Cardiac muscle cell (in vitro differentiated cells and primary cell): ENCODE measurements around the gene RNF223. TPM values are rescaled to one million over a fixed set of nuclear protein-coding genes. Genes with fewer than 3 reads are reported as not detected.

Experiments used
- DNase-seq, 2 donors: peaks; one replicate each; pipeline versions ENCODE4 v3.0.0 to v3.0.0-alpha.2; 2010 to 2017; ENCODE audit warnings: low read depth in 1 of 2, low spot score in 1 of 2
- H3K27ac ChIP-seq: fragments of 200-600 bp; sonication (generic); 2 replicates; pipeline ENCODE4 v1.5.1; 2016
- H3K27me3 ChIP-seq: fragments of 200-600 bp; sonication (generic); 2 replicates; pipeline ENCODE4 v1.6.0; 2016; ENCODE audit warnings: control low read depth
- H3K36me3 ChIP-seq: fragments of 200-600 bp; sonication (generic); 2 replicates; pipeline ENCODE4 v1.5.1; 2016; ENCODE audit warnings: control low read depth
- H3K4me1 ChIP-seq: fragments of 200-600 bp; sonication (generic); 2 replicates; pipeline ENCODE4 v1.8.1; 2017; ENCODE audit warnings: low read depth, mild to moderate bottlenecking, mixed run types
- H3K4me3 ChIP-seq: fragments of 200-600 bp; sonication (generic); 2 replicates; pipeline ENCODE4 v1.5.1; 2016; ENCODE audit warnings: mild to moderate bottlenecking
- H3K9me3 ChIP-seq: fragments of 200-600 bp; sonication (generic); 2 replicates; pipeline ENCODE4 v1.5.1; 2017; ENCODE audit warnings: low read depth, mild to moderate bottlenecking, control low read depth
- polyA plus RNA-seq: library from polyadenylated mRNA; unstranded; fragments of >200 nt; fragmentation: Nextera tagmentation; extraction: Ambion mirVana; gene quantifications from 2 replicates; pipeline ENCODE4 v1.2.1, GENCODE V29; 2016
- total RNA-seq: library from RNA; depleted of rRNA; stranded (reverse); fragments of >200 nt; gene quantifications from 2 replicates; pipeline ENCODE4 v1.2.3, GENCODE V29; 2016
- TF ChIP-seq, protein P1 (sequence below): IDR thresholded peaks from 2 replicates; pipeline ENCODE4 v1.5.1; 2012; ENCODE audit warnings: low read depth, mild to moderate bottlenecking, low read length

RNF223 gene
- total and polyA plus RNA-seq, 2 experiments from 2014 or later, result 0.33 TPM; not detected in 1

DNA sequence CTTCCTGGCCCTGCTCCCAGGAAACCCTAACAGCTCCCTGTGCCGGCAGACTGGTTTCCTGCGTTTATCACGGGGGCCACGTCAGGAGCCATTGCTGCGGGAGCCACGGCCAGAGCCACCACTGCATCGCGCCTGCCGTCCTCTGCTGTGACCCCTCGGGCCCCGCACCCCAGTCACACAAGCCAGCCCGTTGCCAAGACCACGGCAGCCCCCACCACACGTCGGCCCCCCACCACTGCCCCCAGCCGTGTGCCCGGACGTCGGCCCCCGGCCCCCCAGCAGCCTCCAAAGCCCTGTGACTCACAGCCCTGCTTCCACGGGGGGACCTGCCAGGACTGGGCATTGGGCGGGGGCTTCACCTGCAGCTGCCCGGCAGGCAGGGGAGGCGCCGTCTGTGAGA, 26.1 kb downstream of the RNF223 start:
- TF ChIP-seq, protein P1, sequence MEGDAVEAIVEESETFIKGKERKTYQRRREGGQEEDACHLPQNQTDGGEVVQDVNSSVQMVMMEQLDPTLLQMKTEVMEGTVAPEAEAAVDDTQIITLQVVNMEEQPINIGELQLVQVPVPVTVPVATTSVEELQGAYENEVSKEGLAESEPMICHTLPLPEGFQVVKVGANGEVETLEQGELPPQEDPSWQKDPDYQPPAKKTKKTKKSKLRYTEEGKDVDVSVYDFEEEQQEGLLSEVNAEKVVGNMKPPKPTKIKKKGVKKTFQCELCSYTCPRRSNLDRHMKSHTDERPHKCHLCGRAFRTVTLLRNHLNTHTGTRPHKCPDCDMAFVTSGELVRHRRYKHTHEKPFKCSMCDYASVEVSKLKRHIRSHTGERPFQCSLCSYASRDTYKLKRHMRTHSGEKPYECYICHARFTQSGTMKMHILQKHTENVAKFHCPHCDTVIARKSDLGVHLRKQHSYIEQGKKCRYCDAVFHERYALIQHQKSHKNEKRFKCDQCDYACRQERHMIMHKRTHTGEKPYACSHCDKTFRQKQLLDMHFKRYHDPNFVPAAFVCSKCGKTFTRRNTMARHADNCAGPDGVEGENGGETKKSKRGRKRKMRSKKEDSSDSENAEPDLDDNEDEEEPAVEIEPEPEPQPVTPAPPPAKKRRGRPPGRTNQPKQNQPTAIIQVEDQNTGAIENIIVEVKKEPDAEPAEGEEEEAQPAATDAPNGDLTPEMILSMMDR, result no peak
- Histone ChIP-seq H3K27ac (no peak overlapping the region), H3K4me3 (no peak overlapping the region), H3K4me1 (no peaks in the 10 kb centered on the region), H3K27me3 (no peaks in the 10 kb centered on the region), H3K36me3 (peaks cover 15% of the 10 kb centered on the region), H3K9me3 (no peaks in the 10 kb centered on the region)
- DNase-seq, result no peak

DNA sequence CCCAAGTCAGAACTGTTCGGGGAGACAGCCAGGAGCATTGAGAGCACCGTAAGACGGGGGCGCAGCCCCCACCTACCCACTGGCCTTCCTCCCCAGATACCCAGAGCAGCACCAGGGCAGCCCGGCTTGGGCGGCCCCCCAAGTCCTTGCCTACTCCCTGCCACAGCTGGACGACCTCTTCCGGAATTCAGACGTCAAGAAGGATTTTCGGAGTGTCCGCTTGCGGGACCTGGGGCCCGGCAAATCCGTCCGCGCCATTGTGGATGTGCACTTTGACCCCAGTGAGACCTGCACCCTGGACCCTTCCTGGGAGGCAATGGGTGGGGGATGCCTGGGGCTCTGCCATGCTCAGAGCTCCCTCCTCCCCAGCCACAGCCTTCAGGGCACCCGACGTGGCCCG, 26.7 kb downstream of the RNF223 start:
- H3K27ac ChIP-seq, result no peak overlapping the region
- peaks cover 15% of the 10 kb centered on the region for H3K36me3 ChIP-seq
- no peaks in the 10 kb centered on the region for H3K27me3 ChIP-seq
- TF ChIP-seq, protein P1, result no peak
- DNase-seq, result no peak
- H3K4me3 ChIP-seq, result no peak overlapping the region
- H3K4me1 ChIP-seq, result no peaks in the 10 kb centered on the region
- no peaks in the 10 kb centered on the region for H3K9me3 ChIP-seq

DNA sequence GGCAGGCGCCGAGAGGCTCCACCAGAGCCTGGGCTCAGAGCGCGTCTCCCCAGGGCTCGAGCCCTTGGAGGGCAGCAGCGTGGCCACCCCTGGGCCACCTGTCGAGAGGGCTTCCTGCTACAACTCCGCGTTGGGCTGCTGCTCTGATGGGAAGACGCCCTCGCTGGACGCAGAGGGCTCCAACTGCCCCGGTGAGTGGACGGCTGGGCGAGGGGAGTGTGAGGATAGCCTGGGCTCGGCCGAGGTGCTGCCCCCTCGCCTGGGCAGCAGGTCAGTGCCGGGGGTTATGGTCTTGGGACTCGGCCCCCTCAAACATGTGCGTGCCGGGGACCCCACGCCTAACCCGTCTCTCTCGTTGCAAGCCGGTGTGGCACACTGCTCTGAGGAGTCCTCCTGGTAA, 27.3 kb downstream of the RNF223 start:
- no peak overlapping the region for H3K27ac ChIP-seq
- H3K4me1 ChIP-seq, result no peaks in the 10 kb centered on the region
- no peak overlapping the region for H3K4me3 ChIP-seq
- TF ChIP-seq, protein P1, result no peak
- H3K9me3 ChIP-seq, result no peaks in the 10 kb centered on the region
- no peak for DNase-seq
- no peaks in the 10 kb centered on the region for H3K27me3 ChIP-seq
- H3K36me3 ChIP-seq, result peaks cover 15% of the 10 kb centered on the region

DNA sequence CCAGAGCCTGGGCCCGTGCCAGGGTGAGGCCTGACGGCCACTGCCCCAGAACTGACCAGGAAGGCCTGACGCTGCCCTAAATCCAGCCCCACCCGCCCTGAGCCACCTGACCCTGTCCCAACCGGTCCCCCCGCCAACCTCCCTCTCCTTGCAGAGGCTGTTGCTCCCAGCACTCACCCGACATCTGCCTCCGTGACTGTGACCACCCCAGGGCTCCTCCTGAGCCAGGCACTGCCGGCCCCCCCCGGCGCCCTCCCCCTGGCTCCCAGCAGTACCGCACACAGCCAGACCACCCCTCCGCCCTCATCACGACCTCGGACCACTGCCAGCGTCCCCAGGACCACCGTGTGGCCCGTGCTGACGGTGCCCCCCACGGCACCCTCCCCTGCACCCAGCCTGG, 27.9 kb downstream of the RNF223 start:
- no peak for DNase-seq
- H3K27me3 ChIP-seq, result no peaks in the 10 kb centered on the region
- TF ChIP-seq, protein P1, result no peak
- no peak overlapping the region for H3K27ac ChIP-seq
- peaks cover 15% of the 10 kb centered on the region for H3K36me3 ChIP-seq
- no peaks in the 10 kb centered on the region for H3K9me3 ChIP-seq
- no peak overlapping the region for H3K4me3 ChIP-seq
- no peaks in the 10 kb centered on the region for H3K4me1 ChIP-seq

DNA sequence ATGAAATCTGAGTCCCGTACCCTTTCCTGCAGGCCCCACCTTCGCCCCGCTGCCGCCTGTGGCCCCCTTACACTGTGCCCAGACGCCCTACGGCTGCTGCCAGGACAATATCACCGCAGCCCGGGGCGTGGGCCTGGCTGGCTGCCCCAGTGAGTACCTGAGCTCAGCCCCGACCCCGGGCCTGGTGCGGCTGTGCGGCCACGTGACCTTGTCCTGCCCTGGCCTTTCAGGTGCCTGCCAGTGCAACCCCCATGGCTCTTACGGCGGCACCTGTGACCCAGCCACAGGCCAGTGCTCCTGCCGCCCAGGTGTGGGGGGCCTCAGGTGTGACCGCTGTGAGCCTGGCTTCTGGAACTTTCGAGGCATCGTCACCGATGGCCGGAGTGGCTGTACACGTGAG, 29.0 kb downstream of the RNF223 start:
- Histone ChIP-seq H3K4me1 (no peaks in the 10 kb centered on the region), H3K27me3 (peaks cover 5% of the 10 kb centered on the region), H3K9me3 (no peaks in the 10 kb centered on the region), H3K36me3 (peaks cover 14% of the 10 kb centered on the region), H3K27ac (no peak overlapping the region), H3K4me3 (no peak overlapping the region)
- DNase-seq, result no peak
- TF ChIP-seq, protein P1, result no peak
